Measurements from ENCODE around the gene NXN.
"Not testable (repeated sequence)": the region's sequence is repeated elsewhere in the genome, so short reads cannot be mapped to it uniquely, and the experiment has no call there.

The NXN gene

GRCh38 chr17:954431-955164 is 25.0 kb downstream of the NXN start:
- H3K36me3 ChIP-seq (ENCODE audit: control insufficient read depth in 1 of 2, insufficient read depth in 2 of 2, low read length in 2 of 2), result no peaks in the 10 kb centered on the region
- H3K4me1 ChIP-seq (ENCODE audit: control insufficient read depth in 1 of 2, insufficient read depth in 2 of 2, low read length in 2 of 2), result peaks cover 0 to 3% of the 10 kb centered on the region in 2 donors
- no peaks in the 10 kb centered on the region for H3K27me3 ChIP-seq (ENCODE audit: control insufficient read depth in 1 of 2, insufficient read depth in 2 of 2, low read length in 2 of 2)
- H3K4me3 ChIP-seq (ENCODE audit: low read depth in 1 of 2, low read length in 2 of 2), result no peak overlapping the region
- H3K9me3 ChIP-seq (ENCODE audit: control insufficient read depth in 1 of 2, low read length in 2 of 2), result no peaks in the 10 kb centered on the region
- no peak overlapping the region for H3K9ac ChIP-seq (ENCODE audit: low read depth in 1 of 2, low read length in 2 of 2)
- no peak overlapping the region for H3K27ac ChIP-seq (ENCODE audit: low read depth, low read length)

- peaks cover 0 to 3% of the 10 kb centered on the region in 2 donors for H3K4me1 ChIP-seq (ENCODE audit: control insufficient read depth in 1 of 2, insufficient read depth in 2 of 2, low read length in 2 of 2)
- H3K27ac ChIP-seq (ENCODE audit: low read depth, low read length), result no peak overlapping the region
- H3K9ac ChIP-seq (ENCODE audit: low read depth in 1 of 2, low read length in 2 of 2), result no peak overlapping the region
- H3K4me3 ChIP-seq (ENCODE audit: low read depth in 1 of 2, low read length in 2 of 2), result no peak overlapping the region
- H3K9me3 ChIP-seq (ENCODE audit: control insufficient read depth in 1 of 2, low read length in 2 of 2), result no peaks in the 10 kb centered on the region
- no peaks in the 10 kb centered on the region for H3K27me3 ChIP-seq (ENCODE audit: control insufficient read depth in 1 of 2, insufficient read depth in 2 of 2, low read length in 2 of 2)
- no peaks in the 10 kb centered on the region for H3K36me3 ChIP-seq (ENCODE audit: control insufficient read depth in 1 of 2, insufficient read depth in 2 of 2, low read length in 2 of 2)
Observed at GRCh38 chr17:953767-954166, 25.8 kb downstream of the NXN start.

GRCh38 chr17:952592-952991 is 27.0 kb downstream of the NXN start:
- H3K9me3 ChIP-seq (ENCODE audit: control insufficient read depth in 1 of 2, low read length in 2 of 2); H3K27me3 ChIP-seq (ENCODE audit: control insufficient read depth in 1 of 2, insufficient read depth in 2 of 2, low read length in 2 of 2); H3K36me3 ChIP-seq (ENCODE audit: control insufficient read depth in 1 of 2, insufficient read depth in 2 of 2, low read length in 2 of 2); H3K27ac ChIP-seq (ENCODE audit: low read depth, low read length); H3K4me3 ChIP-seq (ENCODE audit: low read depth in 1 of 2, low read length in 2 of 2); H3K9ac ChIP-seq (ENCODE audit: low read depth in 1 of 2, low read length in 2 of 2); H3K4me1 ChIP-seq (ENCODE audit: control insufficient read depth in 1 of 2, insufficient read depth in 2 of 2, low read length in 2 of 2): not testable (repeated sequence)

GRCh38 chr17:951325-952132 is 28.0 kb downstream of the NXN start:
- no peaks in the 10 kb centered on the region for H3K36me3 ChIP-seq (ENCODE audit: control insufficient read depth in 1 of 2, insufficient read depth in 2 of 2, low read length in 2 of 2)
- no peaks in the 10 kb centered on the region for H3K9me3 ChIP-seq (ENCODE audit: control insufficient read depth in 1 of 2, low read length in 2 of 2)
- no peaks in the 10 kb centered on the region for H3K27me3 ChIP-seq (ENCODE audit: control insufficient read depth in 1 of 2, insufficient read depth in 2 of 2, low read length in 2 of 2)
- H3K9ac ChIP-seq (ENCODE audit: low read depth in 1 of 2, low read length in 2 of 2), result no peak overlapping the region
- peaks cover 0 to 3% of the 10 kb centered on the region in 2 donors for H3K4me1 ChIP-seq (ENCODE audit: control insufficient read depth in 1 of 2, insufficient read depth in 2 of 2, low read length in 2 of 2)
- no peak overlapping the region for H3K27ac ChIP-seq (ENCODE audit: low read depth, low read length)
- no peak overlapping the region for H3K4me3 ChIP-seq (ENCODE audit: low read depth in 1 of 2, low read length in 2 of 2)

- Histone ChIP-seq H3K9me3 (ENCODE audit: control insufficient read depth in 1 of 2, low read length in 2 of 2) (no peaks in the 10 kb centered on the region), H3K9ac (ENCODE audit: low read depth in 1 of 2, low read length in 2 of 2) (no peak overlapping the region), H3K36me3 (ENCODE audit: control insufficient read depth in 1 of 2, insufficient read depth in 2 of 2, low read length in 2 of 2) (no peaks in the 10 kb centered on the region), H3K4me1 (ENCODE audit: control insufficient read depth in 1 of 2, insufficient read depth in 2 of 2, low read length in 2 of 2) (peaks cover 0 to 3% of the 10 kb centered on the region in 2 donors), H3K27ac (ENCODE audit: low read depth, low read length) (no peak overlapping the region), H3K4me3 (ENCODE audit: low read depth in 1 of 2, low read length in 2 of 2) (no peak overlapping the region), H3K27me3 (ENCODE audit: control insufficient read depth in 1 of 2, insufficient read depth in 2 of 2, low read length in 2 of 2) (no peaks in the 10 kb centered on the region)
Observed at GRCh38 chr17:949623-950303, 29.8 kb downstream of the NXN start.

- Histone ChIP-seq H3K9me3 (ENCODE audit: control insufficient read depth in 1 of 2, low read length in 2 of 2) (no peaks in the 10 kb centered on the region), H3K4me3 (ENCODE audit: low read depth in 1 of 2, low read length in 2 of 2) (no peak overlapping the region), H3K27me3 (ENCODE audit: control insufficient read depth in 1 of 2, insufficient read depth in 2 of 2, low read length in 2 of 2) (no peaks in the 10 kb centered on the region), H3K36me3 (ENCODE audit: control insufficient read depth in 1 of 2, insufficient read depth in 2 of 2, low read length in 2 of 2) (no peaks in the 10 kb centered on the region), H3K27ac (ENCODE audit: low read depth, low read length) (no peak overlapping the region), H3K4me1 (ENCODE audit: control insufficient read depth in 1 of 2, insufficient read depth in 2 of 2, low read length in 2 of 2) (peaks cover 0 to 3% of the 10 kb centered on the region in 2 donors), H3K9ac (ENCODE audit: low read depth in 1 of 2, low read length in 2 of 2) (no peak overlapping the region)
Observed at GRCh38 chr17:948284-948852, 31.2 kb downstream of the NXN start.

- no peak overlapping the region for H3K4me3 ChIP-seq (ENCODE audit: low read depth in 1 of 2, low read length in 2 of 2)
- H3K9ac ChIP-seq (ENCODE audit: low read depth in 1 of 2, low read length in 2 of 2), result no peak overlapping the region
- H3K9me3 ChIP-seq (ENCODE audit: control insufficient read depth in 1 of 2, low read length in 2 of 2), result no peaks in the 10 kb centered on the region
- H3K27me3 ChIP-seq (ENCODE audit: control insufficient read depth in 1 of 2, insufficient read depth in 2 of 2, low read length in 2 of 2), result no peaks in the 10 kb centered on the region
- H3K4me1 ChIP-seq (ENCODE audit: control insufficient read depth in 1 of 2, insufficient read depth in 2 of 2, low read length in 2 of 2), result peaks cover 0 to under 1% of the 10 kb centered on the region in 2 donors
- no peak overlapping the region for H3K27ac ChIP-seq (ENCODE audit: low read depth, low read length)
- no peaks in the 10 kb centered on the region for H3K36me3 ChIP-seq (ENCODE audit: control insufficient read depth in 1 of 2, insufficient read depth in 2 of 2, low read length in 2 of 2)
Observed at GRCh38 chr17:946510-947236, 32.9 kb downstream of the NXN start.

- H3K9ac ChIP-seq (ENCODE audit: low read depth in 1 of 2, low read length in 2 of 2), result no peak overlapping the region
- H3K4me3 ChIP-seq (ENCODE audit: low read depth in 1 of 2, low read length in 2 of 2), result no peak overlapping the region
- H3K9me3 ChIP-seq (ENCODE audit: control insufficient read depth in 1 of 2, low read length in 2 of 2), result no peaks in the 10 kb centered on the region
- no peaks in the 10 kb centered on the region for H3K4me1 ChIP-seq (ENCODE audit: control insufficient read depth in 1 of 2, insufficient read depth in 2 of 2, low read length in 2 of 2)
- no peaks in the 10 kb centered on the region for H3K27me3 ChIP-seq (ENCODE audit: control insufficient read depth in 1 of 2, insufficient read depth in 2 of 2, low read length in 2 of 2)
- H3K27ac ChIP-seq (ENCODE audit: low read depth, low read length), result no peak overlapping the region
- H3K36me3 ChIP-seq (ENCODE audit: control insufficient read depth in 1 of 2, insufficient read depth in 2 of 2, low read length in 2 of 2), result no peaks in the 10 kb centered on the region
Observed at GRCh38 chr17:945672-946071, 33.9 kb downstream of the NXN start.

- no peak overlapping the region for H3K27ac ChIP-seq (ENCODE audit: low read depth, low read length)
- no peaks in the 10 kb centered on the region for H3K4me1 ChIP-seq (ENCODE audit: control insufficient read depth in 1 of 2, insufficient read depth in 2 of 2, low read length in 2 of 2)
Observed at GRCh38 chr17:944266-944826, 35.2 kb downstream of the NXN start.

More at GRCh38 chr17:944266-944826, 35.2 kb downstream of the NXN start:
- Histone ChIP-seq H3K9me3 (ENCODE audit: control insufficient read depth in 1 of 2, low read length in 2 of 2) (no peaks in the 10 kb centered on the region), H3K36me3 (ENCODE audit: control insufficient read depth in 1 of 2, insufficient read depth in 2 of 2, low read length in 2 of 2) (no peaks in the 10 kb centered on the region), H3K4me3 (ENCODE audit: low read depth in 1 of 2, low read length in 2 of 2) (no peak overlapping the region), H3K9ac (ENCODE audit: low read depth in 1 of 2, low read length in 2 of 2) (no peak overlapping the region), H3K27me3 (ENCODE audit: control insufficient read depth in 1 of 2, insufficient read depth in 2 of 2, low read length in 2 of 2) (no peaks in the 10 kb centered on the region)
